Measurements from ENCODE around the gene ADAMTSL5.
"Not testable (repeated sequence)": the region's sequence is repeated elsewhere in the genome, so short reads cannot be mapped to it uniquely, and the experiment has no call there.

The ADAMTSL5 gene, protein sequence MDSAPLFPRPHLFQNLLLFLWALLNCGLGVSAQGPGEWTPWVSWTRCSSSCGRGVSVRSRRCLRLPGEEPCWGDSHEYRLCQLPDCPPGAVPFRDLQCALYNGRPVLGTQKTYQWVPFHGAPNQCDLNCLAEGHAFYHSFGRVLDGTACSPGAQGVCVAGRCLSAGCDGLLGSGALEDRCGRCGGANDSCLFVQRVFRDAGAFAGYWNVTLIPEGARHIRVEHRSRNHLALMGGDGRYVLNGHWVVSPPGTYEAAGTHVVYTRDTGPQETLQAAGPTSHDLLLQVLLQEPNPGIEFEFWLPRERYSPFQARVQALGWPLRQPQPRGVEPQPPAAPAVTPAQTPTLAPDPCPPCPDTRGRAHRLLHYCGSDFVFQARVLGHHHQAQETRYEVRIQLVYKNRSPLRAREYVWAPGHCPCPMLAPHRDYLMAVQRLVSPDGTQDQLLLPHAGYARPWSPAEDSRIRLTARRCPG

DNA sequence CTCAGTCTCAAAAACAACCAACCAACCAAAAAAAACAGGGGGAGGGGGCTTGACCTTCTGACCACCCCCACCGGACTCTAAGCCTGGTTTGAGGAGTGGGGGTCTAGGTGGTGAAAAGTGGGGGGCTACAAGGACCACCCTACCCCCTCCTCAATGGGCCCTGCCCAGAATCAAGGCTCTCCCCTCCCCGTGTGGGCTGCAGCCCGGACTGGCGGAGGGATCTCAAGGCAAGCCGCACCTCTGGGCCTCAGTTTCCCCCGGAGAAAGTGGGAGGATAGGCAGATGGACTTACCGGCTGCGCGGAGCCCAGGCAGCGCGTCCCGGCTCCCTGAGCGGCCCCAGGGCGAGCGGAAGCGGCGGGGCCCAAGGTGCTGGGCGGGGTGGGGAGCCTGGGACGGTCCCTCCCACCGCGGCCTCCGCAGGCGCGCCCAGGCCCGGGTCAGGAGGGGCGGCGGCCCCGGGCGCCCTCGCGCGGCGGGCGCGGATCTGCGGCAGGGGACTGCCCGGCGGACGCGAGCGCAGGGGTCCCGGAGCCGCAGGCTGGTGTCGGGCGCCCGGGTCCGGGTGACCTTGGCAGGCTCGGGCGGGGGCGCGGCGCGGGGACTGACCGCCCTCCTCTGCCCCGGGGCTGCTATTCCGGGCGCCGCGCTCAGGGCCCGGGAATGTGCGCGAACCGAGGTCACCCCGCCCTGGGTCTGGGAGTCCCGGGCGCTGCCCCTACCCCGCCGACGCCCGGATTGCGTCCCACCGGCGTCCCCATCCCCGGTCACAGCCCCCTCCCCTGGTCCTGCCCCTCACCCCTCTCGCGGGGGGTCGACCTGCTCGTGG is at the start of gene ADAMTSL5:
TSS of gene ADAMTSL5 (minus strand) at position 349 of the 828 bp plus-strand sequence. CDS start 2,076 bp downstream, outside the sequence.
- peak; percentile 55 to 71 for DNase-seq

DNA sequence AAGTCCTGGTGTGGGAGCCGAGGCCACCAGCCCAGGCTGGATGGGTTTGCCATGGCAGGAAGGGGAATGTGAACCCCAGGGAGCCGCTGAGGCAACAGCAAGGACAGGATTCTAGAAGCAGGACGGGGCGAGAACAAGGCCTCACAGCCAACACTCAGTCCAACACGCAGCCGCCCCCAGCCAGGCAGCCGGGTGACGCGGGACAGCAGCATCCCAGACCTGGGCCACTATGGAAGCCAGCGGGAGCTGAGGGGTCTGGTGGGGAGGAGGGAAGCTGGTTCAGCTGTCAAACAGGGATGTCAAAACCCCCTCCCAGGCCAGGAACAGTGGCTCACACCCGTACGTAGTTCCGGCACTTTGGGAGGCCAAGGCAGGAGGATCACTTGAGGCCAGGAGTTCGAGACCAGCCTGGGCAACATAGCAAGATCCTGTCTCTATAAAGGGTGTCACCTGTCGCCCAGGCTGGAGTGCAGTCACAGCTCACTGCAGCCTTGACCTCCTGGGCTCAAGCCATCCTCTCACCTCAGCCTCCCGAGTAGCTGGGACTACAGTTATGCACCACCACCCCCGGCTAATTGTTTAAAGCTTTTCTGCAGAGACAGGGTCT is 48.5 kb upstream of the ADAMTSL5 start:
- no peak for DNase-seq

DNA sequence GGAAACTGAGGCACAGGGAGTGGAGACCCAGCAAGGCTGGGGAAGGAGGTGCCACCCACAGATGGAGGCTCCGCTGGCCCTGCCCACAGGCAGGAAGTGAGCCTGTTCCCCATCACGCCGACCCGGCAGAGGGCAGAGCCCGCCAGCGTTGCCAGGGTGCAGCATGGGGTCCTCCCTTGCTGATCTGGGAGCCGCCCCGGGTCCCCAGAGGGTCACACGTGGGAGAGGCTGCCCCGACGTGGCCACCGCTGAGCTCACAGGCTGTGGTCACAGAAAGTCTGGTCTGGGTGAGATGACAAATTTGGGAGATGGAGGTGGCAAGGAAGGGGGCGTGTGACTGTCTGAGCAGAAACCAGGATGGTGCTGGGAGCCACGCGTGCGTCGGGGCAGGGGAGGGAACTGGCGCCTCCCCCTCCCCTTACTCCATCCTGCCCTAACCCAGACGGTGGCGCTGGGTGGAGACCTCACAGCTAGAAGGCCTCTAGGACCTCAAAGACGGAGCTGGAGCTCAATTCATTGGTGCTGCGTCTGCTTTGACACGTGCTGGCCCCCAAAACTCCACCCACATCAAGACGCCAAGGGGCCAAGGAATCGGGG is 47.6 kb upstream of the ADAMTSL5 start:
- no peak for DNase-seq

DNA sequence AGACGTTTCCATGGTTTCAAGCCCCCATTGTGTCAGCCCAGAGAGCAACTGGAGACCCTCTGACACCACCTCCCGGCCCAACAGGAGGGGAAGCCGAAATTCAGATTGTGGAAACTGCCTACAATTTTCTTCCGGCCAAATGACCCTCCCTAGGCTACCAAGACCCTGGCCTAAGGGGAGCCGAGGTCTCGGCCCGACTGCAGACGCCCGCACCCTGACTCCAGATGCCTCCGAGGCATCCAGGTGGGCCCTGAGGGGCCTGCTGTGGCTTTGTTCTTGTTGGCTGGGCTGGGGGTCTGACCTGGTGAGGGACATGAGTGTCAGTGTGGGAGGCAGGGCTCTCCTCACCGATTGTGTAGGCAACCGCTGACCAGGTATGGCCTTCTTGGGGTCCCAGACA is 45.7 kb upstream of the ADAMTSL5 start:
- DNase-seq: no peak

DNA sequence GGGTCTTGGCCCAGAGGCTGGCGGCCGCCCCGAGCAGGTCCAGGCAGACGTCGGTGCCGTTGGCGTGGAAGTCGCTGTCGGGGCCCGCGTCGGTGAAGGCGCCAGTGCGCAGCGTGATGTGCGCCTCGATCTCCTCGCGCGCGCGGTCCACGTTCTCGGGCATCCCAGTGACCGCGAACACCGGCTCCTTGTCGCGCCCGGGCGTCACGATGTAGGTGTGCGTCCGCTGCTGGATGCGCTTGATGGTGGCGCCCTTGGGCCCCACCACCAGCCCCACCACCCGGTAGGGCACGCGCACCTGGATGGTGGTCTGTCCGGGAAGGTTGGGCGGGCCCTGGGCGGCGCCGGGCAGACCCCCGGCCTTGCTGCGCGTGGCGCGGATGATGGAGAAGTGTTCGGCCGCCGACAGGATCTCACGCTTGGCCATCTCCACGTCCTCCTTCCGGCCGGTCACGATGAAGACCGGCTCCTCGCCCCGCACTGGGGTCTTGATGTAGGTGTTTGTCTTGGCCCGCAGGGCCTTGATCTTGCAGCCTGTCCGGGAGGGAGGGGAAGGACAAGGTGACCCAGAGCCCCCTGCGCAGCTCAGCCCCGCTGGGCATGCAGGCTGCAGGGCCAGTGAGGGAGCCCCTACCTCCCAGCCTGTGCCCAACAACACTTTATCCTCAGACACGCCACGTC is 43.7 kb upstream of the ADAMTSL5 start:
- no peak for DNase-seq

DNA sequence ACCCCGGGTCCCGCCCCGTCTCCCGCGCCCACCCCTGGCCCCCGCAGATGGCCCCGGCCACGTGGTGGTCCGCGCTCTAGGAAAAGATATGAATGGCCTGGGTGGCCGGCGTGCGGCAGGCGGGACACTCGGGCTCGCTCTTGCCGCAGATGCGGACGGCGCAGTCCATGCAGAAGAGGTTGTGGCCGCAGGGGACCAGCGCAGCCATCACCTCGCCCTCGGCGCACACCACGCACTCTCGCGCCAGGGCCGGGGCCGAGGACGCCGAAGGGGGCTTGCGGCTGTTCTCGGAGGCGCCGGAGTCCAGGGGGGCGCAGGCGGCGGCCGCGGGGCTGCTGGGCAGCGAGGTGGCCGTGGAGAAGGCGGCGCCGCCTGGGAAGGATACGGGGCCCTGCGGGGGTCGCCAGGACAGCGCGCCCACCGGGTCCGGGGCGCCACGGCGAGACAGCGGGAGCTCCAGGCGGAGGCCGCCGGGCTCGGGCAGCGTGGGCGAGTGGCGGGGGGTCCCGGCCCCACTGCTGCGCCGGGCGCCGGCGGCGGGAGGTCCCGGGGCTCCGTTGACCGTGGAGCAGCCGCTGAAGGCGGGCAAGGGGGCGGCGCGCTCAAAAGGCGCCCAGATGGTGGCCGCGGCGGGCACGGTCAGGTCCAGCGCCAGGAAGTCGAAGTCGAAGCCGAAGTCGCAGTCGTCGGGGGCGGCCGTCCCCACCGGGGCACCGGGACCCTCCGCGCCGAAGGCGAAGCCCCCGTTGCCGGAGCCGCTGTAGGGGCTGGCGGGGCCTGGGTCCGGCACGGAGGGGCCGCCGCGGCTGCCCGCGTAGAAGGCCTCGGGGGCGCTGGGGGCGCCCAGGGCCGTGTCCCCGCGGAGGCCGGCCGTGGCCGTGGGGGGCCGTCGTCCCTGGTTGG is 42.9 kb upstream of the ADAMTSL5 start:
- no peak for DNase-seq

DNA sequence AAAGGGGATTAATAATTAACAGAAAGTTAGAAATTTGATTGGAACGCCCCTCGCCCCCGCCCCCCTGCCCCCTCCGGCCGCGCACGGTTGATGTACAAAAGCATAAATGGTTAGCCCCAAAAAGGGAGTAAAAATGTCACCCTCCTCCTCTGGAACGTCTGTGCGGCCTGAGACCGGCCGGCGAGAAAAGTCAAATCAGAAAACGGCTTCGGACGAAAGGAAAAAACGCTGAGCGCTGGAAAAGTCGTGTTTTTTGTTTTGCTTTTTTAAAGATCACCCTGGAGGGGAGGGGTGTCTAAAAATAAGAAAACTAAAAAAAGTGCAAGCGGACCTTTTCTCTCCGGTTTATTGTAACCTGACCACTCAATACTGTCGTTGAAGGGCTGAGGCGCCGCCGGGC is 42.1 kb upstream of the ADAMTSL5 start:
- DNase-seq: no peak

DNA sequence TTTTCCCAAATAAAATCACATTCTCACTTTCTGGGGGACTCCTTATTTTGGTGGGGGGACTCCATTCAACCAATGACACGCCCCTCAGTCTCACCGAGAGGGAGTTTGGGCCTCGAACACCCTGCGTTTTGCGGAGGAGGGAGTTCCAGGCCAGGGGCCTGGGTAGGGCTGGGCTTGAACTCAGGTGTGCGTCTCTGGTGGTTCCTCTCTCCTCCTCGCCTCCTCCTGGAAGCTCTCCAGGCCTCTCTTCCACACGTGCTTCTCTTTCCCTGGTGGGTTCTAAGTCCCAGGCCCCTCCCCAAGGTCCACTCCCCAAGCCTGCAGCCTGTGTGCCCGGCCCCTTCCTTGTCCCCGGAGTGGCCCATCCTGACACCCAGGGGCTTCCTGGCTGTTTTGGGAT is 40.6 kb upstream of the ADAMTSL5 start:
- DNase-seq: no peak

DNA sequence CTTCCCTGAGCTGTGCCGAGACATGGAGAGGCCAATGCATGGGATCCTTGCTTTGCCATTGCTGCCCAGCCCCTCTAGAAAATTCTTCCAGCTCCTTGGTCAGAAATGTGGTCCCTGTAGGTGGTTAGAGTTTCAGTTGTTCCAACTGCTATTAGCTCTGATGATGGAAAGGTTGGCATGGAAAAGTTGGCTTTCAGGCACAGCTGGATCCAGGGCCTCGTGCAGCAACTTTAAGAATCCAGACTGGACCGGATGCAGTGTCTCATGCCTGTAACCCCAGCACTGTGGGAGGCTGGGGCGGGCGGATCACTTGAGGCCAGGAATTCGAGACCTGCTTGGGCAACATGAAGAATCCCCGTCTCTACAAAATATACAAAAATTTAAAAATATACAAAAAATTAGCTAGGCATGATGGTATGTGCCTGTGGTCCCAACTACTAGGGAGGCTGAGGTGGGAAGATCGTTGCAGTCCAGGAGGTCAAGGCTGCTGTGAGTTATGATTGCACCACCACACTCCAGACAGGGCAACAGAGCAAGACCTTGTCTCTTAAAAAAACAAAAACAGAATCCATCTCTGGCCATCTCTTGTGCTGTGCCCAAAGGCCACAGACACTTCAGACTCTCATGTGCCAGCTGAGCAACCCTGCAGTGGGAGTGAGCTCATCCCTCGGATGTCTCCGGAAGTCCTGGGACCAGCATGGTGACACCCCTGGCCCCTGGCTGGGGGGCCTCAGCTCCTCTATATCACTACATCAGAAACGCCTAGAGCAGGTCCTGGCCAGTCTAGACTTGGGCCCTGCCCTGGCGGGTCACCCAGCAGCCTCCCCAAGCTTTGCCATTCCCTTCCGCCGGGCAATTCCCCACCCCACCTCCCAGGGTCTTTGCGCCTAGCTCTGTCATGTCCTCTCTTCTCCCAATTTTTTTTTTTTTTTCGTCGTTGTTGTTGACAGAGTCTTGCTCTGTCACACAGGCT is 38.5 kb upstream of the ADAMTSL5 start:
- DNase-seq: no peak

DNA sequence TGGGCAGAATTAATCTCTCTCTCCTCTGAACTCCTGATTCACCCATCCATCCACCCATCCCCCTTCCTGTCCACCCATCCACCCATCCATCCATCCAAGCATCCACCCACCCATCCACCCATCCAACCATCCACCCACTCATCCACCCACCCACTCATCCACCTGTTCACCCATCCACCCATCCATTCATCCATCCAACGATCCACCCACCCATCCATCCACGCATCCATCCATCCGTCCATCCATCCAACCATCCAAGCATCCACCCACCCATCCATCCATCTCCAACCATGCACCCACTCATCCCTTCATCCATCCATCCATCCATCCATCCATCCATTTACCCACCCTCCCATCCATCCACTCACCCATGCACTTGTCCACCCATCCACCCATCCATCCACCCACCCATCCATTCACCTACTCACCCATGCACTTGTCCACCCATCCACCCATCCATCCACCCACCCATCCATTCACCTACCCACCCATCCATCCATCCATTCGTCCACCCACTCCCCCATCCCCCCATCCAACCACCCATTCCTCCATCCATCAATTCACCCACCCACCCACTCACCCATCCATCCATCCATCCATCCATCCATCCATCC is 36.6 kb upstream of the ADAMTSL5 start:
- no peak for DNase-seq

DNA sequence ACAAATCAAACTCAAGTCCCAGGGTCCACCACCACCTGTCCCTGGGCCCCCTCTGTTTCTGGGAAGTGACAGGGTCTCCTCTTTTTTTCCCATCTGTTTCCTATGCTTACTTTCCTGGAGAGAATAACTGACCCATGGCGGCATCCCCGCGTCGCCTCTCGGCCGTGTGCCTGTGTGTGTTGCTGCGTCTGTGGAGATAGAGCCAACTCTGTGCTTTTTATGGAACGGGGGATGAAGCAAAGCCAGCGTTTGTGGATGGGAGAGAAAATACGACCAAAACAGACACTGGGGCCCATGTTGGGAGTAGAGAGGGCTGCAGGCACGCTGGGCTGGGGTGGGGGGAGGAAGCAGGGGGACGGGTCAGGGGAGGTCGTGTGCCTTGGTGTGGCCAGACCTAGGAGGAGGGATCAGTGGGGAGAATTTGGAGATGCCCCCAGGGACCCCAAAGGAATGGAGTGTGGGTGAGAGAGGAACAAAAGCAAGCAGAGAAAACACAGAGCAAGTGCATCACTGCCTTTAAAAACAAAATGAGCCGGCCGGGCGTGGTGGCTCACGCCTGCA is 27.6 kb upstream of the ADAMTSL5 start:
- no peak for DNase-seq

DNA sequence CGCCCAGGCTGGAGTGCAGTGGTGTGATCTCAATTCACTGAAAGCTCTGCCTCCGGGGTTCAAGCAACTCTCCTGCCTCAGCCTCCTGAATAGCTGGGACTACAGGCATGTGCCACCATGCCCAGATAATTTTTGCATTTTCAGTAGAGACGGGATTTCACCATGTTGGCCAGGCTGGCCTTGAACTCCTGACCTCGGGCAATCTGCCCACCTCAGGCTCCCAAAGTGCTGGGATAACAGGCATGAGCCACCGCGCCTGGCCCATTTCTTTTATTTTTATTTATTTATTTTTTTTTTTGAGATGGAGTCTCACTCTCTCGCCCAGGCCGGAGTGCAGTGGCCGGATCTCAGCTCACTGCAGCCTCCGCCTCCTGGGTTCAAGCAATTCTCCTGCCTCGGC is 26.9 kb upstream of the ADAMTSL5 start:
- not testable (repeated sequence) for DNase-seq

DNA sequence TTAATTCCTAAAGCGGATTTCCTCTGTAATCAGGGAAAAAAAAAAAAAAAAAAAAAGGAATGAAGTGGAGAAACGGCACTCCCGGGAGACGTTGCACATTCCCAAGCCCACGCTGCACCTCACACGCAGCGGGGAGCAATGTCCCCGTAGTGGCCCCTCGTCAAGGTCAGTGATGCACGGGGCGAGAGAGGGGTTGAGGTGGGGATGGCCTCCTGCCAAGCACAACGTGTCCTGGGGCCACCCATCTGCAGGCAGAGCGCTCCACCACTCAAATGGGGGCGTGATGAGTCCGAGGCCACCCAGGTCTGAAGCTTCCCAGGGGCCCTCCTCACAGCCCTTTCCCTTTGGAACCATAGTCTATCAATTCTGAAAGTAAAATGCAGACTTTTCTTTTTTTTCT is 26.2 kb upstream of the ADAMTSL5 start:
- no peak for DNase-seq

DNA sequence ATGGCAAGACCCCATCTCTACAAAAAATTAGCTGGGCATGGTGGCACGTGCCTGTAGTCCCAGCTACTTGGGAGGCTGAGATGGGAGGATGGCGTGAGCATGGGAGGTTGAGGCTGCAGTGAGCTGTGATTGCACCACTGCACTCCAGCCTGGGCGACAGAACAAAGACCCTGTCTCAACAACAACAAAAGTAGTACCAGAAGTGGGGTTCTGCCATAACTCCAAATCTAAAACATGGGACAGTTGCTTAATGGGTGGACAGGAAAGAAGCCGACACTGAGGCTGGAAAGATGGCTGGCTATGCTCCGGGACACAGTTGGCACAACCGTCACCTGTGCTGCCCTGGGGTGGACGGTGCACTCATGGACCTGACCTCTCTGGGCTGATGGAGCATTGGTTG is 22.9 kb upstream of the ADAMTSL5 start:
- not testable (repeated sequence) for DNase-seq

DNA sequence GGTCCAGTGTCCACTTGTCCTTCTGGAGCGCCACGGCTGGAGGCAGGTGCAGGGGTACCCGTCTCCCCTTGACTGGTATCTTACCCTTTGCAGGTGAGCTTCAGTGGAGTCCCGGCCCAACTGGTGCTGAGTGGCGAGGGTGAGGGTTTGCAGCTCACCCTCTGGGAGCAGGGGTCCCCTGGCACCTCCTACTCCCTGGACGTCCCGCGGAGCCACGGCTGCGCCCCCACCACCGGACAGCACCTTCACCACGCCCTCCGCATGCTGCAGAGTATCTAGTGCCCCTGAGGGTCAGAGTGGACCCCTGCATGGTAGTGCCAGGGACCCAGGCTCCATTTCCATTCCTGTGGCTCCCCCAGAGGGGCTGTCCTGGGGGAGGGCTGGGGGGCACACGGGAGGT is 22.2 kb upstream of the ADAMTSL5 start:
- DNase-seq: no peak

DNA sequence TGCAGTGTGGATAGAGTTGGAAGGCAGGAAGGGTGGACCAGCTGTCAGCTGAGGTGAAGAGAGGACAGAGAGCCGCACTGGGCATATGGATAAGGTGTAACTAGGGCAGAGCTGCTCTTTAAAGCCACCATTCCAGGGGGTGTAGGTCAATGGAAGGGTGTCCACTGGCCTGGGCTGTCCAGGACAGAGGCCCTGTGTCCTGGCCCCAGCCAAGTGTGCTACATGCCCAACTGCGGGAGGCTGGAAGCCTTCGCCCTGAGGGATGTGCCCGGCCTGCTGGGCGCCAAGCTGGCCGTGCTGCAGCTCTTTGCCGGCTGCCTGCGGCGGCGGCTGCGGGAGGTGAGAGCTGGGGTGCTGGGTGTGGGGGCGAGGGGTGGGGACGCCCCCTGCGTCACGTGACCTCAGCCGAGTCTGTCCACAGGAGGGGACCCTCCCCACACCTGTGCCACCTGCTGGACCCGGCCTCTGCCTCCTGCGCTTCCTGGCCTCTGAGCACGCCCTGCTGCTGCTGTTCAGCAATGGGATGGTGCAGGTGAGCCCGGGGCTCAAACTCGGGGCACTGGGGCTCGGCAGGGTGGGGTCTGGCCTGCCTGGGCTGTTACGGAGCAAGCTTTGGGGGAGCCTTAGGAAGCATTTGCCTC is 20.8 kb upstream of the ADAMTSL5 start:
- no peak for DNase-seq

DNA sequence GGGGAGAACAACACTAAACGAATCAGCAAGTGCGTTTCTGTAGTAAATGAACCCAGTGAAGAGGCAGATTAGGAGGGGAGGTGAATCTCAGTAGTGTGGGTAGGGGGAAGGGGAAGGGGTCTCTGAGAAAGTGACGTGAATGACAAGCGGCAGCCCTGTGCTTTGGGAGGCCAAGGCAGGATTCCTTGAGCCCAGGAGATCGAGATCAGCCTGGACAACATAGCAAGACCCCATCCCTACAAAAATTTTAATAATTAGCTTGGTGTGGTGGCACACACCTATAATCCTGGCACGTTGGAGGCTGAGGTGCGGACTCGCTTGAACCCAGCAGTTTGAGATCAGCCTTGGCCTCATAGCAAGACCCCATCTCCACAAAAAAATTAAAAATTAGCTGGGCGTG is 19.2 kb upstream of the ADAMTSL5 start:
- no peak for DNase-seq

DNA sequence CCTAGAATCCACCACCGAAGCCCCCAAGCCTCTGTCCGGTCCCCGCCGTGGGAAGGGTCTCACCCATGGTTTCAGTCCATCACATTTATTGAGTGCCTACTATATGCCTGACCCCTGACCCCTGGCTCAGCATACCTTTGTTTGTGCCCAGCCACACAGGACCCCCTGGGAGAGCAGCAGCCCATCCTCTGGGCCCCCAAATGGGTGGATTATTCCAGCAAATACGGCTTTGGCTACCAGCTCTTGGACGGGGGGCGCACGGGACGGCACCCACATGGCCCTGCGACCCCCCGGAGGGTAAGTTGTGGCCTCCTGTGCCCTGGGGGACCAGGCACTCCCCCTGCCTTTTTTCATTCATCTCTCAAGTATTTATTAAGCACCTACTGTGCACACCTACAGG is 18.8 kb upstream of the ADAMTSL5 start:
- no peak for DNase-seq

DNA sequence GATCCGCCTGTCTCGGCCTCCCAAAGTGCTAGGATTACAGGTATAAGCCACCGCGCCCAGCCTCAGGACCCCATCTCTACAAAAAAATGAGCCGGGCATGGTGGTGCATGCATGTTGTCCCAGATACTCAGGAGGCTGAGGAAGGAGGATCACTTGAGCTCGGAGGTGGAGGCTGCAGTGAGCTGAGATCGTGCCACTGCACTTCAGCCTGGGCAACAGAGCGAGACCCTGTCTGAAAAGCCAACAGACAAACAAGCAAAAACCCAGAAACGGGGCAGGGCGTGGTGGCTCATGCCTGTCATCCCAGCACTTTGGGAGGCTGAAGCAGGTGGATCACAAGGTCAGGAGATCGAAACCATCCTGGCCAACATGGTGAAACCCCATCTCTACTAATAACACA is 18.0 kb upstream of the ADAMTSL5 start:
- not testable (repeated sequence) for DNase-seq
